GM12874 (cell line): ENCODE measurements around the gene SH3BP4.

ENCODE experiments used
- CTCF ChIP-seq: IDR thresholded peaks from 2 replicates; pipeline ENCODE4 v1.5.1; 2011; ENCODE audit warnings: low read depth, mild to moderate bottlenecking, control low read depth, low read length, moderate library complexity; ENCODE audit not compliant: insufficient read depth

SH3BP4 gene

GRCh38 chr2:234931371-234931770, 20.4 kb upstream of the SH3BP4 start:
- no peak for TF ChIP-seq CTCF

- no peak for TF ChIP-seq CTCF
Measured at GRCh38 chr2:234932591-234933168, 19.1 kb upstream of the SH3BP4 start.

GRCh38 chr2:234935311-234935710, 16.5 kb upstream of the SH3BP4 start:
- no peak for TF ChIP-seq CTCF

GRCh38 chr2:234939576-234939975, 12.2 kb upstream of the SH3BP4 start:
- TF ChIP-seq CTCF, result no peak

GRCh38 chr2:234939996-234940395, 11.8 kb upstream of the SH3BP4 start:
- TF ChIP-seq CTCF, result no peak

GRCh38 chr2:234940527-234940926, 11.3 kb upstream of the SH3BP4 start:
- no peak for TF ChIP-seq CTCF

GRCh38 chr2:234945339-234945873, 6.4 kb upstream of the SH3BP4 start:
- no peak for TF ChIP-seq CTCF
